Breast epithelium (tissue), 4 donors: Measurements from ENCODE around the gene SMG7. TPM values are rescaled to one million over a fixed set of nuclear protein-coding genes. Genes with fewer than 3 reads are reported as not detected.

Experiments
- DNase-seq, 2 donors: peaks; one replicate each; pipeline ENCODE4 v3.0.0-alpha.2; 2019; ENCODE audit warnings: low spot score in 2 of 2
- H3K27ac ChIP-seq, 2 donors: fragments of 200-600 bp; sonication (generic) in 1 of 2; one replicate each; pipeline ENCODE4 v1.5.1; 2016 to 2019; ENCODE audit warnings: mild to moderate bottlenecking in 1 of 2
- H3K27me3 ChIP-seq, 2 donors: fragments of 200-600 bp; sonication (generic) in 1 of 2; one replicate each; pipeline versions ENCODE4 v1.5.1 to v1.6.0; 2017 to 2019; ENCODE audit warnings: control low read depth in 1 of 2, mild to moderate bottlenecking in 1 of 2
- H3K36me3 ChIP-seq: fragments of 200-600 bp; one replicate; pipeline ENCODE4 v1.5.1; 2019
- H3K4me1 ChIP-seq, 2 donors: fragments of 200-600 bp; sonication (generic); one replicate each; pipeline ENCODE4 v1.5.1; 2016 to 2019; ENCODE audit warnings: control low read depth in 1 of 2
- H3K4me3 ChIP-seq, 3 donors: fragments of 200-600 bp; sonication (generic); 1 replicate in 2 of 3; 2 replicates in 1 of 3; pipeline ENCODE4 v1.5.1; 2016 to 2019; ENCODE audit warnings: mild to moderate bottlenecking in 3 of 3, moderate library complexity in 2 of 3
- H3K9me3 ChIP-seq, 2 donors: fragments of 200-600 bp; sonication (generic) in 1 of 2; one replicate each; pipeline ENCODE4 v1.5.1; 2016 to 2019; ENCODE audit warnings: control low read depth in 1 of 2
- CTCF ChIP-seq, 3 donors: fragments of 450-650 bp; IDR thresholded peaks; one replicate each; pipeline ENCODE4 v1.5.1; 2016 to 2017; ENCODE audit warnings: antibody characterized with exemption in 3 of 3, mild to moderate bottlenecking in 3 of 3, moderate library complexity in 3 of 3
- POLR2A ChIP-seq: fragments of 450-650 bp; IDR thresholded peaks from one replicate; pipeline ENCODE4 v1.6.1; 2016; ENCODE audit warnings: antibody characterized with exemption, mild to moderate bottlenecking, moderate library complexity
- POLR2AphosphoS5 ChIP-seq, 3 donors: sonication (generic); formaldehyde crosslinking; IDR thresholded peaks; one replicate each; pipeline ENCODE4 v1.6.1; 2017; ENCODE audit warnings: antibody characterized with exemption in 3 of 3
- intact Hi-C: fragments of 100-400 bp; cut with DNase I; formaldehyde crosslinking; loops from one replicate; pipeline ENCODE4 v1.15.1; 2023; ENCODE audit warnings: low total_unique reads
- total RNA-seq, 3 donors: library from RNA; depleted of rRNA; stranded (reverse); fragments of >200 nt; gene quantifications; one replicate each; pipeline ENCODE4 v1.1.0, GENCODE V29; 2016

SMG7 gene
- total RNA-seq, 3 donors from 2014 or later = 34.6 to 46.5 (median 43.3) TPM

GRCh38 chr1:183553764-183554163 is 81.5 kb downstream of the SMG7 start:
- H3K27me3 ChIP-seq = no peaks in the 10 kb centered on the region
- H3K4me3 ChIP-seq = no peak overlapping the region
- intact Hi-C loops = no loop called here
- H3K27ac ChIP-seq = no peak overlapping the region
- no peaks in the 10 kb centered on the region for H3K9me3 ChIP-seq
- TF ChIP-seq POLR2AphosphoS5 (IDR thresholded peaks at IDR 0.05) (no peak), POLR2A (no peak), CTCF (IDR thresholded peaks at IDR 0.05) (no peak)
- H3K4me1 ChIP-seq = no peaks in the 10 kb centered on the region
- H3K36me3 ChIP-seq = no peaks in the 10 kb centered on the region
- DNase-seq = no peak

- no peaks in the 10 kb centered on the region for H3K36me3 ChIP-seq
- DNase-seq = no peak
- H3K4me1 ChIP-seq = no peaks in the 10 kb centered on the region
- no peaks in the 10 kb centered on the region for H3K27me3 ChIP-seq
- H3K9me3 ChIP-seq = no peaks in the 10 kb centered on the region
- H3K4me3 ChIP-seq = no peak overlapping the region
- TF ChIP-seq CTCF (IDR thresholded peaks at IDR 0.05) (no peak), POLR2AphosphoS5 (IDR thresholded peaks at IDR 0.05) (no peak), POLR2A (no peak)
- intact Hi-C loops = no loop called here
- no peak overlapping the region for H3K27ac ChIP-seq
Measured at GRCh38 chr1:183554577-183554976, 82.3 kb downstream of the SMG7 start.

- no peak overlapping the region for H3K4me3 ChIP-seq
- no peaks in the 10 kb centered on the region for H3K9me3 ChIP-seq
- no peak for TF ChIP-seq POLR2AphosphoS5 (IDR thresholded peaks at IDR 0.05)
- no peak for TF ChIP-seq POLR2A
- no peak for TF ChIP-seq CTCF (IDR thresholded peaks at IDR 0.05)
- intact Hi-C loops = no loop called here
- H3K27me3 ChIP-seq = no peaks in the 10 kb centered on the region
- H3K36me3 ChIP-seq = no peaks in the 10 kb centered on the region
- H3K27ac ChIP-seq = no peak overlapping the region
- H3K4me1 ChIP-seq = no peaks in the 10 kb centered on the region
- DNase-seq = no peak
Measured at GRCh38 chr1:183559061-183559460, 86.8 kb downstream of the SMG7 start.

GRCh38 chr1:183562701-183563100 is 90.4 kb downstream of the SMG7 start:
- H3K27ac ChIP-seq = no peak overlapping the region
- H3K9me3 ChIP-seq = no peaks in the 10 kb centered on the region
- no peaks in the 10 kb centered on the region for H3K36me3 ChIP-seq
- H3K4me1 ChIP-seq = no peaks in the 10 kb centered on the region
- intact Hi-C loops = no loop called here
- no peak for DNase-seq
- no peaks in the 10 kb centered on the region for H3K27me3 ChIP-seq
- TF ChIP-seq POLR2AphosphoS5 (IDR thresholded peaks at IDR 0.05) (no peak), POLR2A (no peak), CTCF (IDR thresholded peaks at IDR 0.05) (no peak)
- H3K4me3 ChIP-seq = no peak overlapping the region

GRCh38 chr1:183565261-183565660 is 93.0 kb downstream of the SMG7 start:
- Histone ChIP-seq H3K9me3 (no peaks in the 10 kb centered on the region), H3K4me3 (no peak overlapping the region), H3K4me1 (no peaks in the 10 kb centered on the region), H3K36me3 (no peaks in the 10 kb centered on the region), H3K27me3 (no peaks in the 10 kb centered on the region), H3K27ac (no peak overlapping the region)
- no peak for DNase-seq
- intact Hi-C loops = no loop called here
- TF ChIP-seq POLR2AphosphoS5 (IDR thresholded peaks at IDR 0.05) = no peak
- TF ChIP-seq POLR2A = no peak
- no peak for TF ChIP-seq CTCF (IDR thresholded peaks at IDR 0.05)
